Endothelial cell of umbilical vein (primary cell): ENCODE results near the gene BAG1. TPM values are rescaled to one million over a fixed set of nuclear protein-coding genes. Genes with fewer than 3 reads are reported as not detected.

Experiments
- BruUV-seq: library from RNA; stranded (reverse); fragments of 400-500 nt; replicated peaks from 2 replicates; lab custom pipeline; 2021; lab: Mats Ljungman, UMichigan
- CTCF ChIA-PET: fragments of 300-600, 350-600 bp; sonication (Branson Sonifier 250); formaldehyde crosslinking; loops from one replicate; lab custom pipeline; 2021; ENCODE audit warnings: antibody characterized with exemption, inconsistent platforms; lab: Charles Lee
- POLR2A ChIA-PET: fragments of 300-600, 350-600 bp; sonication (Branson Sonifier 250); formaldehyde crosslinking; loops from one replicate; lab custom pipeline; 2021; ENCODE audit warnings: antibody characterized with exemption, inconsistent platforms; lab: Charles Lee
- DNase-seq: peaks from one replicate; pipeline ENCODE4 v3.0.0-alpha.2; 2011; ENCODE audit warnings: low read depth, low spot score
- FAIRE-seq: peaks from 2 replicates; lab custom pipeline; 2011; peaks lifted over from hg19 to GRCh38; lab: Jason Lieb, UNC
- H2AFZ ChIP-seq: 2 replicates; pipeline ENCODE4 v1.6.0; 2012; ENCODE audit warnings: low read depth, low read length, control low read depth, inconsistent platforms
- H3K27ac ChIP-seq: 2 replicates; pipeline ENCODE4 v1.5.1; 2011; ENCODE audit warnings: low read depth, mild to moderate bottlenecking, control low read depth, low read length, moderate library complexity; ENCODE audit not compliant: insufficient read depth
- H3K27me3 ChIP-seq, 2 experiments: 2 replicates each; pipeline versions ENCODE4 v1.6.0 to v1.6.1; 2011; ENCODE audit warnings: low read length in 2 of 2, mixed read lengths in 1 of 2; ENCODE audit not compliant: control insufficient read depth in 2 of 2, insufficient read depth in 2 of 2
- H3K36me3 ChIP-seq, 2 experiments: 2 replicates in 1 of 2; 3 replicates in 1 of 2; pipeline ENCODE4 v1.5.1; 2011; ENCODE audit warnings: low read length in 2 of 2, mild to moderate bottlenecking in 1 of 2, moderate library complexity in 1 of 2; ENCODE audit not compliant: control insufficient read depth in 2 of 2, insufficient read depth in 2 of 2; ENCODE audit errors: extremely low read depth in 1 of 2
- H3K4me1 ChIP-seq: 3 replicates; pipeline ENCODE4 v1.5.1; 2011; ENCODE audit warnings: mild to moderate bottlenecking, low read length; ENCODE audit not compliant: control insufficient read depth, insufficient read depth; ENCODE audit errors: extremely low read depth
- H3K4me2 ChIP-seq: 2 replicates; pipeline ENCODE4 v1.6.1; 2011; ENCODE audit warnings: low read length, control low read depth, mixed read lengths; ENCODE audit not compliant: insufficient read depth
- H3K4me3 ChIP-seq, 3 experiments: fragments of 200-600 bp in 1 of 3; sonication (generic), shearing (Covaris generic) in 1 of 3; replicated peaks in 1 of 3; 2 replicates each; pipeline ENCODE4 v1.5.1; 2011 to 2016; ENCODE audit warnings: control low read depth in 3 of 3, low read length in 3 of 3, mild to moderate bottlenecking in 2 of 3, inconsistent platforms in 1 of 3, low read depth in 1 of 3, moderate library complexity in 1 of 3; ENCODE audit not compliant: insufficient read depth in 1 of 3
- H3K79me2 ChIP-seq: 2 replicates; pipeline ENCODE4 v1.6.0; 2012; ENCODE audit warnings: low read length, inconsistent platforms; ENCODE audit not compliant: control insufficient read depth, insufficient read depth
- H3K9ac ChIP-seq: replicated peaks from 2 replicates; pipeline ENCODE3; 2011; ENCODE audit warnings: low read length, control low read depth; ENCODE audit not compliant: insufficient read depth; ENCODE audit errors: extremely low read depth
- H3K9me1 ChIP-seq: replicated peaks from 3 replicates; pipeline ENCODE4 v1.6.0; 2011; ENCODE audit warnings: mild to moderate bottlenecking, low read length; ENCODE audit not compliant: control insufficient read depth, insufficient read depth; ENCODE audit errors: extremely low read depth
- H3K9me3 ChIP-seq: replicated peaks from 2 replicates; pipeline ENCODE4 v1.5.1; 2012; ENCODE audit warnings: low read length, inconsistent platforms; ENCODE audit not compliant: control insufficient read depth, insufficient read depth
- H4K20me1 ChIP-seq: replicated peaks from 2 replicates; pipeline ENCODE3; 2011; ENCODE audit warnings: mild to moderate bottlenecking, low read length; ENCODE audit not compliant: control insufficient read depth, insufficient read depth; ENCODE audit errors: extremely low read depth
- CTCF ChIP-seq, 2 donors: IDR thresholded peaks; 1 replicate in 1 of 2; 2 replicates in 1 of 2; pipeline ENCODE4 v1.5.1; 2011; ENCODE audit warnings: low read length in 2 of 2, mild to moderate bottlenecking in 2 of 2, moderate library complexity in 2 of 2, control low read depth in 1 of 2, inconsistent platforms in 1 of 2, low read depth in 1 of 2; ENCODE audit not compliant: insufficient read depth in 1 of 2; ENCODE audit errors: extremely low read depth in 1 of 2
- EZH2 ChIP-seq: IDR thresholded peaks from 2 replicates; pipeline ENCODE4 v1.6.1; 2012; ENCODE audit warnings: borderline replicate concordance, low read depth, mild to moderate bottlenecking, moderate library complexity, low read length, inconsistent platforms; ENCODE audit not compliant: severe bottlenecking
- FOS ChIP-seq: IDR thresholded peaks from 2 replicates; pipeline ENCODE4 v1.6.1; 2011; ENCODE audit warnings: mild to moderate bottlenecking, low read length, moderate library complexity, borderline replicate concordance; ENCODE audit not compliant: insufficient read depth
- GATA2 ChIP-seq: IDR thresholded peaks from 2 replicates; pipeline ENCODE4 v1.7.0; 2011; ENCODE audit warnings: low read depth, mild to moderate bottlenecking, moderate library complexity, mixed read lengths, low read length; ENCODE audit not compliant: insufficient read length, insufficient read depth
- JUN ChIP-seq: IDR thresholded peaks from 2 replicates; pipeline ENCODE4 v1.6.1; 2011; ENCODE audit warnings: borderline replicate concordance, low read depth; ENCODE audit not compliant: insufficient read length, insufficient read depth
- MAX ChIP-seq: IDR thresholded peaks from 2 replicates; pipeline ENCODE4 v1.6.1; 2011; ENCODE audit not compliant: insufficient read depth, insufficient read length
- MYC ChIP-seq: IDR thresholded peaks from one replicate; pipeline ENCODE4 v1.6.1; 2011; ENCODE audit warnings: mild to moderate bottlenecking, low read depth, low read length
- POLR2A ChIP-seq: IDR thresholded peaks from 2 replicates; pipeline ENCODE4 v1.6.1; 2012; ENCODE audit warnings: low read depth, mild to moderate bottlenecking, control low read depth, low read length
- POLR2AphosphoS5 ChIP-seq: IDR thresholded peaks from 2 replicates; pipeline ENCODE4 v1.6.1; 2012; ENCODE audit warnings: low read depth, mild to moderate bottlenecking, control low read depth, low read length, moderate library complexity; ENCODE audit not compliant: insufficient read depth
- dilution Hi-C: fragments of 300-500 bp; cut with MboI; formaldehyde crosslinking; loops from one replicate; pipeline ENCODE4 v1.15.0; 2019; ENCODE audit warnings: low sequenced_read_pairs; ENCODE audit not compliant: extremely low pct_ligation_motif_present
- intact Hi-C: fragments of 100-400 bp; cut with micrococcal nuclease; formaldehyde crosslinking; loops from one replicate; pipeline ENCODE4 v1.10.0; 2022
- polyA plus RNA-seq, 4 experiments: library from polyadenylated mRNA; depleted of rRNA in 3 of 4; stranded (reverse) in 3 of 4; unstranded in 1 of 4; fragments of >200 nt; gene quantifications; 2 replicates each; pipeline versions ENCODE4 v1.2.1 to v1.2.3, GENCODE V29; 2011 to 2012; ENCODE audit warnings: missing spikeins in 1 of 4
- total RNA-seq: library from RNA; stranded (reverse); gene quantifications from 2 replicates; pipeline ENCODE4 v1.2.3, GENCODE V29; 2021

Gene BAG1
- total and polyA plus RNA-seq, 2 donors (not counting 3 experiments of a cell fraction or from before 2014, with no cell fraction given): 44.6 to 87.4 TPM

GRCh38 chr9:33270146-33270545 is 5.6 kb upstream of the BAG1 start:
- CTCF ChIA-PET: no interaction called here
- BruUV-seq: no TSS peak
- H3K36me3 ChIP-seq: peaks cover 9 to 11% of the 10 kb centered on the region in 2 experiments

More at GRCh38 chr9:33270146-33270545, 5.6 kb upstream of the BAG1 start:
- FAIRE-seq: no peak
- Histone ChIP-seq H3K79me2 (peaks cover 9% of the 10 kb centered on the region), H2AFZ (no peak overlapping the region), H3K4me2 (no peak overlapping the region), H3K27me3 (no peaks in the 10 kb centered on the region), H3K9ac (no peak overlapping the region), H3K4me3 (no peak overlapping the region), H3K4me1 (peaks cover 7% of the 10 kb centered on the region), H4K20me1 (no peaks in the 10 kb centered on the region), H3K9me1 (no peaks in the 10 kb centered on the region), H3K9me3 (no peaks in the 10 kb centered on the region), H3K27ac (no peak overlapping the region)
- POLR2A ChIA-PET: no interaction called here
- dilution Hi-C loops: no loop called here
- intact Hi-C loops: no loop called here
- TF ChIP-seq EZH2 (no peak), JUN (no peak), MAX (no peak), CTCF (IDR thresholded peaks at IDR 0.05; ENCODE audit: extremely low read depth in 1 of 2, insufficient read depth in 1 of 2, low read depth in 1 of 2, low read length in 2 of 2) (no peak), FOS (no peak), POLR2AphosphoS5 (no peak), GATA2 (no peak), POLR2A (no peak), MYC (no peak)
- no peak for DNase-seq
